GM23338 (cell line): Measurements from ENCODE around the gene MAD1L1. TPM values are rescaled to one million over a fixed set of nuclear protein-coding genes. Genes with fewer than 3 reads are reported as not detected.

Experiments used
- CREB1 ChIP-seq: fragments of 250-450 bp; sonication (Bioruptor Pico); IDR thresholded peaks from 2 replicates; pipeline ENCODE4 v1.5.0; 2020; ENCODE audit warnings: low read depth, mild to moderate bottlenecking, moderate library complexity
- EZH2 ChIP-seq: fragments of 200-600 bp; sonication (generic); IDR thresholded peaks from one replicate; pipeline ENCODE4 v1.8.0; 2017; ENCODE audit warnings: antibody characterized with exemption, mild to moderate bottlenecking, low read depth; ENCODE audit not compliant: unreplicated experiment
- EZH2phosphoT487 ChIP-seq: fragments of 200-600 bp; sonication (generic); IDR thresholded peaks from one replicate; pipeline ENCODE4 v1.8.1; 2018; ENCODE audit warnings: antibody characterized with exemption; ENCODE audit not compliant: unreplicated experiment
- JUNB ChIP-seq: IDR thresholded peaks from one replicate; pipeline ENCODE4 v1.6.1; 2016; ENCODE audit warnings: antibody characterized with exemption; ENCODE audit not compliant: unreplicated experiment
- NANOG ChIP-seq: IDR thresholded peaks from 2 replicates; pipeline ENCODE4 v1.6.1; 2016; ENCODE audit warnings: antibody characterized with exemption, borderline replicate concordance
- POLR2AphosphoS5 ChIP-seq: IDR thresholded peaks from 2 replicates; pipeline ENCODE4 v1.6.1; 2016; ENCODE audit warnings: antibody characterized with exemption, low read depth
- REST ChIP-seq: IDR thresholded peaks from one replicate; pipeline ENCODE4 v1.6.1; 2018; ENCODE audit warnings: antibody characterized with exemption; ENCODE audit not compliant: unreplicated experiment
- STAT1 ChIP-seq: IDR thresholded peaks from one replicate; pipeline ENCODE4 v1.6.1; 2016; ENCODE audit warnings: antibody characterized with exemption; ENCODE audit not compliant: unreplicated experiment
- ZNF462 ChIP-seq: fragments of 250-450 bp; sonication (Bioruptor Pico); IDR thresholded peaks from 2 replicates; pipeline ENCODE4 v1.5.0; 2020; ENCODE audit warnings: mild to moderate bottlenecking, moderate library complexity
- polyA plus RNA-seq: library from polyadenylated mRNA; unstranded; fragments of >200 nt; fragmentation: Nextera tagmentation; extraction: Ambion mirVana; gene quantifications from 2 replicates; pipeline ENCODE4 v1.2.1, GENCODE V29; 2016
- total RNA-seq: library from RNA; depleted of rRNA; stranded (reverse); fragments of >200 nt; shearing (Covaris generic); gene quantifications from 2 replicates; pipeline ENCODE4 v1.2.3, GENCODE V29; 2014

The MAD1L1 gene
- total and polyA plus RNA-seq, 2 experiments from 2014 or later = 40.3 to 59.3 TPM

- TF ChIP-seq ZNF462 (CRISPR knock-in tag) (no peak), CREB1 (no peak), POLR2AphosphoS5 (no peak), JUNB (no peak), STAT1 (no peak), EZH2 (no peak), EZH2phosphoT487 (no peak), REST (no peak), NANOG (no peak)
Observed at GRCh38 chr7:2116989-2117591, 115.7 kb downstream of the MAD1L1 start (continued).
